OCI-LY3 (cell line): ENCODE data around the gene CCDC12.

ENCODE experiments used
- H2AFZ ChIP-seq: fragments of 200-600, 300-600 bp; shearing (Covaris generic); 2 replicates; pipeline ENCODE4 v1.6.0; 2014; ENCODE audit warnings: antibody characterized with exemption, low read depth, low read length
- H3K27ac ChIP-seq: fragments of 200-600, 300-600 bp; sonication (generic); 2 replicates; pipeline ENCODE4 v1.5.1; 2014; ENCODE audit warnings: mild to moderate bottlenecking, low read length, moderate library complexity, mixed read lengths
- H3K27me3 ChIP-seq: fragments of 200-600, 300-600 bp; sonication (generic); 2 replicates; pipeline ENCODE4 v1.6.1; 2014; ENCODE audit warnings: low read depth, low read length, mixed read lengths
- H3K36me3 ChIP-seq: fragments of 200-600, 300-600 bp; sonication (generic); replicated peaks from 2 replicates; pipeline ENCODE3; 2014; ENCODE audit warnings: low read depth, low read length, mixed read lengths
- H3K4me1 ChIP-seq: fragments of 300-600, 200-600 bp; sonication (generic); 2 replicates; pipeline ENCODE4 v1.6.1; 2014; ENCODE audit warnings: low read length, mixed read lengths
- H3K4me2 ChIP-seq: fragments of 200-600, 300-600 bp; sonication (generic); 2 replicates; pipeline ENCODE4 v1.6.1; 2014; ENCODE audit warnings: low read length, mixed read lengths
- H3K4me3 ChIP-seq: fragments of 300-600, 200-600 bp; sonication (generic); 2 replicates; pipeline ENCODE4 v1.5.1; 2014; ENCODE audit warnings: antibody characterized with exemption, mild to moderate bottlenecking, low read length, moderate library complexity
- H3K79me2 ChIP-seq: fragments of 300-600, 200-600 bp; shearing (Covaris generic); 2 replicates; pipeline ENCODE4 v1.6.1; 2014; ENCODE audit warnings: mild to moderate bottlenecking, low read length, mixed read lengths
- H3K9ac ChIP-seq: fragments of 300-600, 200-600 bp; shearing (Covaris generic); 2 replicates; pipeline ENCODE4 v1.6.0; 2014; ENCODE audit warnings: mild to moderate bottlenecking, low read length, moderate library complexity
- H3K9me3 ChIP-seq: fragments of 200-600, 300-600 bp; shearing (Covaris generic); 2 replicates; pipeline ENCODE4 v1.6.1; 2014; ENCODE audit warnings: low read length, mixed read lengths; ENCODE audit not compliant: insufficient read depth
- H4K20me1 ChIP-seq: fragments of 200-600, 300-600 bp; sonication (generic); 2 replicates; pipeline ENCODE4 v1.6.1; 2016; ENCODE audit warnings: low read length, mixed read lengths; ENCODE audit not compliant: insufficient read depth
- EZH2phosphoT487 ChIP-seq: fragments of 200-600 bp; shearing (Covaris generic); IDR thresholded peaks from 2 replicates; pipeline ENCODE4 v1.6.1; 2018; ENCODE audit warnings: antibody characterized with exemption, mixed run types, low read depth
- TF ChIP-seq, protein P1 (sequence below): fragments of 200-600, 300-600 bp; sonication (generic); IDR thresholded peaks from 2 replicates; pipeline ENCODE4 v1.5.1; 2014; ENCODE audit warnings: antibody characterized with exemption, low read length, low read depth

Gene CCDC12

DNA sequence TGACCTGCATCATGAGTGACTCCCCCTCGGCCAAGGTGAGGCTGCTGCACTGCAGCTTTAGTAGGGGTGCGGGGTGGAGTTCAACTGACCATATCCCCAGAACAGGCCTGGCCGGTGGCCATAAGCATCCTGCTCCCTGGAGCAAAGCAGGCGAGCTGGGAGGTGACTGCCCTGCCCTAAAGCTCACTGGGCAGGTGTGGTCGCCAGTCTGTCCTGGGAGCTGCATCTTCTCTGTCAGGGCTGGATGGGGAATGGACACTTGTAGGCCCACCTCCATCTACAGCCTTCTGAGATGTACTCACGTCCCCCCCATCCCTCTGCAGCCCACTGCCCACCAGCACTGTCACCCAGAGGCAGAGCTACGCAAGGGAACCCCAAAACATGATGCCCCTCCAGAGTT is 17.4 kb upstream of the CCDC12 start:
- Histone ChIP-seq H3K4me3 (no peak overlapping the region), H3K9me3 (no peaks in the 10 kb centered on the region), H2AFZ (no peak overlapping the region), H3K4me2 (no peak overlapping the region), H3K4me1 (peaks cover 28% of the 10 kb centered on the region), H3K36me3 (peaks cover 42% of the 10 kb centered on the region), H3K9ac (no peak overlapping the region), H4K20me1 (no peaks in the 10 kb centered on the region), H3K79me2 (no peaks in the 10 kb centered on the region), H3K27me3 (no peaks in the 10 kb centered on the region), H3K27ac (no peak overlapping the region)
- TF ChIP-seq EZH2phosphoT487: no peak
- TF ChIP-seq, protein P1, sequence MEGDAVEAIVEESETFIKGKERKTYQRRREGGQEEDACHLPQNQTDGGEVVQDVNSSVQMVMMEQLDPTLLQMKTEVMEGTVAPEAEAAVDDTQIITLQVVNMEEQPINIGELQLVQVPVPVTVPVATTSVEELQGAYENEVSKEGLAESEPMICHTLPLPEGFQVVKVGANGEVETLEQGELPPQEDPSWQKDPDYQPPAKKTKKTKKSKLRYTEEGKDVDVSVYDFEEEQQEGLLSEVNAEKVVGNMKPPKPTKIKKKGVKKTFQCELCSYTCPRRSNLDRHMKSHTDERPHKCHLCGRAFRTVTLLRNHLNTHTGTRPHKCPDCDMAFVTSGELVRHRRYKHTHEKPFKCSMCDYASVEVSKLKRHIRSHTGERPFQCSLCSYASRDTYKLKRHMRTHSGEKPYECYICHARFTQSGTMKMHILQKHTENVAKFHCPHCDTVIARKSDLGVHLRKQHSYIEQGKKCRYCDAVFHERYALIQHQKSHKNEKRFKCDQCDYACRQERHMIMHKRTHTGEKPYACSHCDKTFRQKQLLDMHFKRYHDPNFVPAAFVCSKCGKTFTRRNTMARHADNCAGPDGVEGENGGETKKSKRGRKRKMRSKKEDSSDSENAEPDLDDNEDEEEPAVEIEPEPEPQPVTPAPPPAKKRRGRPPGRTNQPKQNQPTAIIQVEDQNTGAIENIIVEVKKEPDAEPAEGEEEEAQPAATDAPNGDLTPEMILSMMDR: no peak

DNA sequence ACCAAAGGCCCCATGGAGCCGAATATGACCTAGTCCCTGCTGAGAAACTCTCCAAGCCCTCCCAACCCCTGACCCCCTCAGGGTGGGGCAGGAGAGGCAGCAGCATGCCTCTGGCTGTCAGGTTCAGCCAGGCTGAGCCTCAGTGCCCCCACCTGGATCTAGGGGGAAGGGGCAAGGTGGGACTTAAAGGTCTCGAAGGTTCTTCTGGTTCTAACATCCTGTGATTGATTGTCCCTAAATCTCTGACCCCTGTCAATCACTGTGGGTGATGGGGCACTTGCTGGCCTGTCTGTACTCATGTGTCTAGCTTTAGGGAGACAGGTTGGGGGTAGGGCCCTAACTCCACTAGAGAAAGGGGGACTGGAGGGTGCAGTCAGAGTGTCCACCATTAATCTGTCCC is 16.7 kb upstream of the CCDC12 start:
- Histone ChIP-seq H3K4me3 (no peak overlapping the region), H3K9me3 (no peaks in the 10 kb centered on the region), H3K9ac (no peak overlapping the region), H3K4me2 (no peak overlapping the region), H3K27ac (no peak overlapping the region), H3K36me3 (peaks cover 38% of the 10 kb centered on the region), H3K79me2 (no peaks in the 10 kb centered on the region), H3K27me3 (no peaks in the 10 kb centered on the region), H2AFZ (no peak overlapping the region), H3K4me1 (peaks cover 28% of the 10 kb centered on the region), H4K20me1 (no peaks in the 10 kb centered on the region)
- TF ChIP-seq, protein P1: no peak
- TF ChIP-seq EZH2phosphoT487: no peak

DNA sequence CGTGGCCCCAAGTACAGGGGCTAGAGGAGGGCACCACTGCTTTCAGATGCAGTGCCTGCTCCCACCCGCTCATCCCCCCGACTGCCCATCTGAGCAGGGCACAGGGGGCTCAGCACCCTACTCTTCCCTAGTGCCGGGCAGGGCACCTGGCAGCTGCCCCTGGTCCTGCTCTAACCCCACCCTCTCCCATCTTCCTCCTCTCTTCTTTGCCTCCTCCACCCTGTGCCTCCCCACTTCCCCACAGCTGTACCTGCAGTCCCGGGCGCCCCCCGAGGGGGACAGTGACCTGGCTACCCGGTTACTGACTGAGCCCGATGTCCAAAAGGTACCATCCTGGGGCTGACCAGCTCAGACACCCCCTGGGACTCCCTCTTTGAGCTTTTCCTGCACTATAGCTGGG is 15.7 kb upstream of the CCDC12 start:
- H3K4me2 ChIP-seq: no peak overlapping the region
- peaks cover 7% of the 10 kb centered on the region for H3K79me2 ChIP-seq
- H3K4me1 ChIP-seq: peaks cover 38% of the 10 kb centered on the region
- H3K27me3 ChIP-seq: no peaks in the 10 kb centered on the region
- H3K9ac ChIP-seq: no peak overlapping the region
- H3K36me3 ChIP-seq: peaks cover 30% of the 10 kb centered on the region
- no peak overlapping the region for H3K4me3 ChIP-seq
- no peaks in the 10 kb centered on the region for H4K20me1 ChIP-seq
- H3K27ac ChIP-seq: no peak overlapping the region
- TF ChIP-seq EZH2phosphoT487: no peak
- TF ChIP-seq, protein P1: no peak
- no peak overlapping the region for H2AFZ ChIP-seq
- no peaks in the 10 kb centered on the region for H3K9me3 ChIP-seq

DNA sequence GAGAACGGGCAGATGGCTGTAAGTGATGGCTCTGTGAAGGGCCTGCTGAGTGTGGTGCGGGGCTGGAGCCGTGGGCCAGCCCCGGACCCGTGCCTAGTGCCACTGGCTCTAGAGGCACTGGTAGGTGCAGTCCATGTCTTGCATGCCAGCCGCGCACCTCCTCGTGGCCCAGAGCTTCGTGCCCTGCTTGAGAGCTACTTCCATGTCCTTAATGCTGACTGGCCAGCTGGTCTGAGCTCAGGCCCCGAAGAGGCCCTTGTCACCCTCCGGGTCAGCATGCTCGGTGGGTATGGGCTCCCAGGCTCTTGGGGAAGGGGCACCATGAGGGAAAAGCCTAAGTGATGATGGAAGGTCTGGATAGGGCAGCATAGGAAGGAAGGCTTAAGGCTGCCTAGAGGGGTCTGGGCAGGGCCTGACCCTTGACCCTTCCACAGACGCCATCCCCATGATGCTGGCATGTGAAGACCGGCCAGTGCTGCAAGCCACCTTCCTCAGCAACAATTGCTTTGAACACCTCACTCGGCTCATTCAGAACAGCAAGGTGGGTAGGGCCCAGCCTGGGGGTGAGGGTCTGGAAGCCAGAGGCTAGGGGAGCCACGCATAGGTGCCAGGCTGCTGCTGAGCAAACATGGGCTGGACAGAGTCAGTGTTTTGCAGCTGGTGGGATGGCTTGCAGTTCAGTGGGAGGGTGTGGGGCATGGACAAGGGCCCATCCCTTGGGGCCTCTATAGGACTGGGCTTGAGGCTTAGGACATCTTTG is 15.0 kb upstream of the CCDC12 start:
- TF ChIP-seq EZH2phosphoT487: no peak
- TF ChIP-seq, protein P1: no peak
- peak overlapping the region; percentile 75 for H3K27ac ChIP-seq
- H2AFZ ChIP-seq: no peak overlapping the region
- H3K79me2 ChIP-seq: peaks cover 13% of the 10 kb centered on the region
- peaks cover 44% of the 10 kb centered on the region for H3K4me1 ChIP-seq
- no peaks in the 10 kb centered on the region for H4K20me1 ChIP-seq
- no peaks in the 10 kb centered on the region for H3K9me3 ChIP-seq
- no peaks in the 10 kb centered on the region for H3K27me3 ChIP-seq
- peaks cover 30% of the 10 kb centered on the region for H3K36me3 ChIP-seq
- H3K4me3 ChIP-seq: no peak overlapping the region
- peak overlapping the region; percentile 59; the same call in 1 of the 2 replicates for H3K9ac ChIP-seq
- H3K4me2 ChIP-seq: peak overlapping the region; percentile 60
